A549 (cell line): ENCODE data around the gene EOMES. TPM values are rescaled to one million over a fixed set of nuclear protein-coding genes. Genes with fewer than 3 reads are reported as not detected.

ENCODE experiments used
- ATAC-seq, 2 experiments: fragments of 200-7000 bp in 1 of 2; fragments of >200 bp in 1 of 2; cut with Nextera tagmentation in 1 of 2; cut with Tn5 transposase in 1 of 2; 3 replicates each; pipeline versions ENCODE4 v1.8.0 to v1.9.1; 2018 to 2020; ENCODE audit warnings: mild to moderate bottlenecking in 1 of 2, moderate library complexity in 1 of 2
- CTCF ChIA-PET: fragments of 300-600 bp; sonication (Branson Sonifier 250); formaldehyde crosslinking; extraction: SDS; loops from one replicate; lab custom pipeline; 2021; ENCODE audit warnings: antibody characterized with exemption, inconsistent platforms; lab: Yijun Ruan, JAX
- POLR2A ChIA-PET: fragments of 350-600 bp; formaldehyde crosslinking; extraction: SDS; loops from one replicate; lab custom pipeline; 2021; ENCODE audit warnings: antibody characterized with exemption, inconsistent platforms; lab: Yijun Ruan, JAX
- DNase-seq, 2 experiments: peaks; one replicate each; pipeline versions ENCODE4 v3.0.0 to v3.0.0-alpha.2; 2011 to 2016; ENCODE audit warnings: low read depth in 1 of 2, low spot score in 1 of 2
- FAIRE-seq: peaks from 2 replicates; lab custom pipeline; 2011; peaks lifted over from hg19 to GRCh38; lab: Jason Lieb, UNC
- H3K27ac ChIP-seq, 2 experiments: fragments of >200 bp; sonication (Bioruptor Twin); formaldehyde crosslinking; 3 replicates each; pipeline ENCODE4 v1.5.1; 2016 to 2017
- H3K4me1 ChIP-seq: fragments of >200 bp; sonication (Bioruptor Twin); formaldehyde crosslinking; 3 replicates; pipeline ENCODE4 v1.6.1; 2016
- H3K4me2 ChIP-seq: fragments of >200 bp; sonication (Bioruptor Twin); formaldehyde crosslinking; 3 replicates; pipeline ENCODE4 v1.6.1; 2016
- H3K4me3 ChIP-seq: fragments of >200 bp; sonication (Bioruptor Twin); formaldehyde crosslinking; 3 replicates; pipeline ENCODE4 v1.5.1; 2016
- H3K9me3 ChIP-seq: fragments of >200 bp; sonication (Bioruptor Twin); formaldehyde crosslinking; 3 replicates; pipeline ENCODE4 v1.6.1; 2016
- ATOH8 ChIP-seq: fragments of 250-450 bp; sonication (Bioruptor Pico); IDR thresholded peaks from 2 replicates; pipeline ENCODE4 v1.5.0; 2020; ENCODE audit warnings: low read depth, mild to moderate bottlenecking, moderate library complexity
- BCL3 ChIP-seq: fragments of >200 bp; sonication (Bioruptor Twin); formaldehyde crosslinking; IDR thresholded peaks from 3 replicates; pipeline ENCODE4 v1.6.1; 2016
- BHLHE40 ChIP-seq: IDR thresholded peaks from 2 replicates; pipeline ENCODE4 v1.6.1; 2012; ENCODE audit warnings: low read depth, low read length, inconsistent platforms
- CBX8 ChIP-seq: fragments of 200-600 bp; sonication (generic); IDR thresholded peaks from 2 replicates; pipeline ENCODE4 v1.6.1; 2016
- CEBPB ChIP-seq, 2 experiments: fragments of >200 bp in 1 of 2; sonication (Bioruptor Twin) in 1 of 2; formaldehyde crosslinking in 1 of 2; IDR thresholded peaks; 2 replicates each; pipeline ENCODE4 v1.6.1; 2012 to 2016
- E2F6 ChIP-seq: IDR thresholded peaks from 2 replicates; pipeline ENCODE4 v1.6.1; 2012; ENCODE audit warnings: low read depth, borderline replicate concordance
- ELK1 ChIP-seq: fragments of 150-350 bp; IDR thresholded peaks from 2 replicates; pipeline ENCODE4 v1.6.1; 2014; ENCODE audit warnings: low read depth, mild to moderate bottlenecking, low read length
- EP300 ChIP-seq, 2 experiments: fragments of >200 bp; sonication (Bioruptor Twin); formaldehyde crosslinking; IDR thresholded peaks; 2 replicates in 1 of 2; 3 replicates in 1 of 2; pipeline ENCODE4 v1.6.1; 2016 to 2017
- ESRRA ChIP-seq: fragments of 150-350 bp; IDR thresholded peaks from 2 replicates; pipeline ENCODE4 v1.6.1; 2014; ENCODE audit warnings: mild to moderate bottlenecking, low read length, borderline replicate concordance
- FOSB ChIP-seq: fragments of 250-450 bp; sonication (Bioruptor Pico); IDR thresholded peaks from 2 replicates; pipeline ENCODE4 v1.5.0; 2020; ENCODE audit warnings: mild to moderate bottlenecking, moderate library complexity
- GATA3 ChIP-seq: IDR thresholded peaks from 2 replicates; pipeline ENCODE4 v1.6.1; 2012; ENCODE audit warnings: borderline replicate concordance
- HDAC2 ChIP-seq: fragments of 200-600 bp; sonication (generic); IDR thresholded peaks from 2 replicates; pipeline ENCODE4 v1.6.1; 2016
- HES2 ChIP-seq: fragments of >200 bp; sonication (Bioruptor Twin); formaldehyde crosslinking; IDR thresholded peaks from 2 replicates; pipeline ENCODE4 v1.6.1; 2016
- HMGXB4 ChIP-seq: fragments of 250-450 bp; sonication (Bioruptor Pico); IDR thresholded peaks from 2 replicates; pipeline ENCODE4 v1.5.0; 2021; ENCODE audit warnings: mild to moderate bottlenecking, moderate library complexity, borderline replicate concordance
- MAFK ChIP-seq: fragments of 450-650 bp; IDR thresholded peaks from 2 replicates; pipeline ENCODE4 v1.6.1; 2014; ENCODE audit not compliant: partially characterized antibody
- MAZ ChIP-seq: fragments of 150-350 bp; IDR thresholded peaks from 2 replicates; pipeline ENCODE4 v1.6.1; 2014; ENCODE audit warnings: antibody characterized with exemption, low read depth, low read length, borderline replicate concordance
- MYC ChIP-seq: IDR thresholded peaks from 2 replicates; pipeline ENCODE4 v1.6.1; 2012; ENCODE audit warnings: mild to moderate bottlenecking, inconsistent platforms, low read length, improper control_type of control experiment, borderline replicate concordance
- NFE2L2 ChIP-seq: fragments of 150-350 bp; conservative IDR thresholded peaks from 2 replicates; pipeline ENCODE4 v1.6.1; 2014; ENCODE audit warnings: low read length
- NR3C1 ChIP-seq: fragments of >200 bp; sonication (Bioruptor Twin); formaldehyde crosslinking; IDR thresholded peaks from 3 replicates; pipeline ENCODE4 v1.6.1; 2017
- PHF8 ChIP-seq: fragments of 200-600 bp; sonication (generic); IDR thresholded peaks from 2 replicates; pipeline ENCODE4 v1.6.1; 2016; ENCODE audit warnings: low read depth, mild to moderate bottlenecking, antibody characterized with exemption, moderate library complexity, borderline replicate concordance
- POLR2A ChIP-seq: IDR thresholded peaks from 2 replicates; pipeline ENCODE4 v1.6.1; 2012; ENCODE audit warnings: mild to moderate bottlenecking, low read length
- REST ChIP-seq: fragments of 200-600 bp; sonication (generic); IDR thresholded peaks from 2 replicates; pipeline ENCODE4 v1.6.1; 2016; ENCODE audit warnings: antibody characterized with exemption, mild to moderate bottlenecking, moderate library complexity
- SMC3 ChIP-seq: fragments of >200 bp; sonication (Bioruptor Twin); formaldehyde crosslinking; IDR thresholded peaks from 3 replicates; pipeline ENCODE4 v1.6.1; 2018; ENCODE audit warnings: inconsistent platforms
- SREBF2 ChIP-seq: fragments of 450-650 bp; IDR thresholded peaks from 2 replicates; pipeline ENCODE4 v1.6.1; 2014; ENCODE audit warnings: mild to moderate bottlenecking, moderate library complexity
- TFCP2L1 ChIP-seq: fragments of 250-450 bp; sonication (Bioruptor Pico); IDR thresholded peaks from 2 replicates; pipeline ENCODE4 v1.5.0; 2021; ENCODE audit warnings: mild to moderate bottlenecking
- TP53 ChIP-seq: fragments of 250-450 bp; sonication (Bioruptor Pico); IDR thresholded peaks from 2 replicates; pipeline ENCODE4 v1.5.0; 2021; ENCODE audit warnings: mild to moderate bottlenecking, moderate library complexity
- ZNF302 ChIP-seq: fragments of 250-450 bp; sonication (Bioruptor Pico); IDR thresholded peaks from 2 replicates; pipeline ENCODE4 v1.9.0; 2021; ENCODE audit warnings: inconsistent platforms, mild to moderate bottlenecking, moderate library complexity
- ZSCAN20 ChIP-seq: fragments of 250-450 bp; sonication (Bioruptor Pico); IDR thresholded peaks from 2 replicates; pipeline ENCODE4 v1.8.0; 2022; ENCODE audit warnings: mild to moderate bottlenecking, moderate library complexity
- WGBS: methylation state at CpG from one replicate; pipeline ENCODE4 v1.1.6; 2017; ENCODE audit errors: missing lambda C conversion rate; 5-methylcytosine and 5-hydroxymethylcytosine counted together
- polyA plus RNA-seq, 4 experiments: library from polyadenylated mRNA; depleted of rRNA in 3 of 4; stranded (reverse); fragments of >200 nt; fragmentation: RNase III in 1 of 4; extraction: RNeasy Plus Mini Kit Qiagen cat#74134 plus additional on column Dnase treatment in 1 of 4; gene quantifications; 2 replicates in 3 of 4; 3 replicates in 1 of 4; pipeline ENCODE4 v1.2.3, GENCODE V29; 2011 to 2017

Gene EOMES
- polyA plus RNA-seq, 2 of the 4 experiments (the other 2 are of a cell fraction): 0.84 to 1.2 TPM

GRCh38 chr3:27678234-27678633 is 43.9 kb downstream of the EOMES start:
- Histone ChIP-seq H3K9me3 (no peaks in the 10 kb centered on the region), H3K4me3 (no peak overlapping the region; the same call in 2 of the 3 replicates), H3K27ac (peak overlapping the region; percentile 85 to 86), H3K4me1 (peaks cover 49% of the 10 kb centered on the region), H3K4me2 (peak overlapping the region; percentile 62)
- ChIA-PET CTCF (interaction anchor here (1.0 kb wide), 1 partner anchor 296 kb away, joined by 3 read pairs; no protein-coding TSS in a partner anchor), POLR2A (interaction anchor here (0.6 to 1.3 kb wide), 2 partner anchors 45 to 143 kb away, joined by 7 to 9 read pairs; no protein-coding TSS in a partner anchor)
- FAIRE-seq (no peak), ATAC-seq (no peak), DNase-seq (no peak)
- TF ChIP-seq HDAC2 (no peak), TFCP2L1 (no peak), TP53 (no peak), ELK1 (no peak), NR3C1 (no peak), ATOH8 (no peak), CBX8 (no peak), MYC (no peak), CEBPB (IDR thresholded peaks at IDR 0.05) (no peak), PHF8 (no peak), ZSCAN20 (CRISPR knock-in tag) (no peak), BCL3 (no peak), HES2 (no peak)

- ChIA-PET CTCF (interaction anchor here (0.9 to 1.0 kb wide), 2 partner anchors 9 to 16 kb away, joined by 3 read pairs; no protein-coding TSS in a partner anchor), POLR2A (interaction anchor here (1.3 to 1.4 kb wide), 2 partner anchors 45 to 193 kb away, joined by 7 to 9 read pairs; partner anchors contain the start of gene SLC4A7)
- Histone ChIP-seq H3K4me1 (peaks cover 49% of the 10 kb centered on the region), H3K27ac (peak overlapping the region; percentile 85 to 86), H3K9me3 (no peaks in the 10 kb centered on the region), H3K4me3 (no peak overlapping the region; the same call in 2 of the 3 replicates), H3K4me2 (peak overlapping the region; percentile 62)
- no peak for FAIRE-seq
- peak; percentile 72 to 88 for ATAC-seq
- DNase-seq: peak; percentile 60 to 83
- 33% methylated on average over 3 of the region's 3 CpGs for WGBS
- TF ChIP-seq ZSCAN20 (CRISPR knock-in tag) (no peak), MAZ (no peak), ESRRA (no peak), SREBF2 (no peak), REST (no peak), NR3C1 (no peak), FOSB (no peak), E2F6 (no peak), NFE2L2 (no peak), POLR2A (no peak), BHLHE40 (no peak), MAFK (peak; percentile 69), SMC3 (peak; percentile 47; the same call in 2 of the 3 replicates), HMGXB4 (no peak), TP53 (no peak), GATA3 (no peak; the same call in 1 of the 2 replicates), ATOH8 (no peak), ZNF302 (CRISPR knock-in tag) (no peak), CEBPB (IDR thresholded peaks at IDR 0.05) (peak; percentile 94 to 95), EP300 (IDR thresholded peaks at IDR 0.05) (peak; percentile 65 to 88; a peak in 3 of 5 replicates)
These were observed 44.6 kb downstream of the EOMES start for GRCh38 chr3:27677565-27677964.
